Measurements from ENCODE around the gene ZBTB4. TPM values are rescaled to one million over a fixed set of nuclear protein-coding genes. Genes with fewer than 3 reads are reported as not detected.

Gene ZBTB4
- total RNA-seq, 1 donor from 2014 or later = 38.1 TPM

GRCh38 chr17:7425316-7425715 is 54.1 kb downstream of the ZBTB4 start, which contains the start of gene SPEM2:
SPEM2 (plus strand) TSS chr17:7425616; CDS start chr17:7425689, 73 bp downstream.
- intact Hi-C loops (cut with DNase I) = no loop called here
- H3K27ac ChIP-seq = no peak within 1 kb of the TSS
- TF ChIP-seq POLR2A (IDR thresholded peaks at IDR 0.05) = no peak
- no peak for TF ChIP-seq POLR2AphosphoS5 (IDR thresholded peaks at IDR 0.05; ENCODE audit: insufficient read depth in 1 of 2, low read depth in 1 of 2)
- TF ChIP-seq CTCF (IDR thresholded peaks at IDR 0.05) = no peak

GRCh38 chr17:7423679-7424078 is 55.8 kb downstream of the ZBTB4 start:
- intact Hi-C loops (cut with DNase I) = no loop called here
- no peaks in the 10 kb centered on the region for H3K27me3 ChIP-seq
- DNase-seq (ENCODE audit: extremely low spot score in 2 of 2) = no peak
- no peaks in the 10 kb centered on the region for H3K4me1 ChIP-seq
- no peaks in the 10 kb centered on the region for H3K9me3 ChIP-seq
- TF ChIP-seq POLR2A (IDR thresholded peaks at IDR 0.05) = no peak
- TF ChIP-seq POLR2AphosphoS5 (IDR thresholded peaks at IDR 0.05; ENCODE audit: insufficient read depth in 1 of 2, low read depth in 1 of 2) = no peak
- no peak for TF ChIP-seq CTCF (IDR thresholded peaks at IDR 0.05)
- H3K36me3 ChIP-seq = no peaks in the 10 kb centered on the region
- H3K27ac ChIP-seq = no peak overlapping the region
- no peak overlapping the region for H3K4me3 ChIP-seq

More at GRCh38 chr17:7425316-7425715, 54.1 kb downstream of the ZBTB4 start, which contains the start of gene SPEM2:
- Histone ChIP-seq H3K27me3 (no peaks in the 10 kb centered on the region), H3K4me3 (no peak within 1 kb of the TSS), H3K9me3 (no peaks in the 10 kb centered on the region), H3K4me1 (no peaks in the 10 kb centered on the region), H3K36me3 (no peaks in the 10 kb centered on the region)
- no peak for DNase-seq (ENCODE audit: extremely low spot score in 2 of 2)

- H3K27me3 ChIP-seq = no peaks in the 10 kb centered on the region
- no peak overlapping the region for H3K4me3 ChIP-seq
- TF ChIP-seq POLR2AphosphoS5 (IDR thresholded peaks at IDR 0.05; ENCODE audit: insufficient read depth in 1 of 2, low read depth in 1 of 2) (no peak), CTCF (IDR thresholded peaks at IDR 0.05) (no peak), POLR2A (IDR thresholded peaks at IDR 0.05) (no peak)
- peaks cover 0 to 4% of the 10 kb centered on the region in 2 donors for H3K36me3 ChIP-seq
- H3K27ac ChIP-seq = no peak overlapping the region
- no peaks in the 10 kb centered on the region for H3K4me1 ChIP-seq
- intact Hi-C loops (cut with DNase I) = no loop called here
- no peak for DNase-seq (ENCODE audit: extremely low spot score in 2 of 2)
- H3K9me3 ChIP-seq = no peaks in the 10 kb centered on the region
Measured at GRCh38 chr17:7421186-7421585, 58.2 kb downstream of the ZBTB4 start.

GRCh38 chr17:7419819-7420610 is 59.4 kb downstream of the ZBTB4 start, which contains the start of gene SPEM1:
SPEM1 (plus strand) TSS chr17:7420324; CDS start chr17:7420385, 61 bp downstream.
- Histone ChIP-seq H3K4me1 (no peaks in the 10 kb centered on the region), H3K36me3 (peaks cover 0 to 4% of the 10 kb centered on the region in 2 donors), H3K4me3 (no peak within 1 kb of the TSS), H3K27ac (no peak within 1 kb of the TSS), H3K9me3 (no peaks in the 10 kb centered on the region), H3K27me3 (no peaks in the 10 kb centered on the region)
- no peak for DNase-seq (ENCODE audit: extremely low spot score in 2 of 2)
- intact Hi-C loops (cut with DNase I) = no loop called here
- no peak for TF ChIP-seq CTCF (IDR thresholded peaks at IDR 0.05)
- TF ChIP-seq POLR2A (IDR thresholded peaks at IDR 0.05) = no peak
- no peak for TF ChIP-seq POLR2AphosphoS5 (IDR thresholded peaks at IDR 0.05; ENCODE audit: insufficient read depth in 1 of 2, low read depth in 1 of 2)

All from vagina (tissue), 2 donors.